ENCODE measurements around the gene NEMP1.
"Not testable (repeated sequence)": the region's sequence is repeated elsewhere in the genome, so short reads cannot be mapped to it uniquely, and the experiment has no call there.

NEMP1 gene, protein sequence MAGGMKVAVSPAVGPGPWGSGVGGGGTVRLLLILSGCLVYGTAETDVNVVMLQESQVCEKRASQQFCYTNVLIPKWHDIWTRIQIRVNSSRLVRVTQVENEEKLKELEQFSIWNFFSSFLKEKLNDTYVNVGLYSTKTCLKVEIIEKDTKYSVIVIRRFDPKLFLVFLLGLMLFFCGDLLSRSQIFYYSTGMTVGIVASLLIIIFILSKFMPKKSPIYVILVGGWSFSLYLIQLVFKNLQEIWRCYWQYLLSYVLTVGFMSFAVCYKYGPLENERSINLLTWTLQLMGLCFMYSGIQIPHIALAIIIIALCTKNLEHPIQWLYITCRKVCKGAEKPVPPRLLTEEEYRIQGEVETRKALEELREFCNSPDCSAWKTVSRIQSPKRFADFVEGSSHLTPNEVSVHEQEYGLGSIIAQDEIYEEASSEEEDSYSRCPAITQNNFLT

GRCh38 chr12:57078519-57079404 is at the start of gene NEMP1:
Gene NEMP1 (minus strand): TSS chr12:57078791. CDS start chr12:57078745, 46 bp downstream.
- DNase-seq: peak; percentile 100

DNA sequence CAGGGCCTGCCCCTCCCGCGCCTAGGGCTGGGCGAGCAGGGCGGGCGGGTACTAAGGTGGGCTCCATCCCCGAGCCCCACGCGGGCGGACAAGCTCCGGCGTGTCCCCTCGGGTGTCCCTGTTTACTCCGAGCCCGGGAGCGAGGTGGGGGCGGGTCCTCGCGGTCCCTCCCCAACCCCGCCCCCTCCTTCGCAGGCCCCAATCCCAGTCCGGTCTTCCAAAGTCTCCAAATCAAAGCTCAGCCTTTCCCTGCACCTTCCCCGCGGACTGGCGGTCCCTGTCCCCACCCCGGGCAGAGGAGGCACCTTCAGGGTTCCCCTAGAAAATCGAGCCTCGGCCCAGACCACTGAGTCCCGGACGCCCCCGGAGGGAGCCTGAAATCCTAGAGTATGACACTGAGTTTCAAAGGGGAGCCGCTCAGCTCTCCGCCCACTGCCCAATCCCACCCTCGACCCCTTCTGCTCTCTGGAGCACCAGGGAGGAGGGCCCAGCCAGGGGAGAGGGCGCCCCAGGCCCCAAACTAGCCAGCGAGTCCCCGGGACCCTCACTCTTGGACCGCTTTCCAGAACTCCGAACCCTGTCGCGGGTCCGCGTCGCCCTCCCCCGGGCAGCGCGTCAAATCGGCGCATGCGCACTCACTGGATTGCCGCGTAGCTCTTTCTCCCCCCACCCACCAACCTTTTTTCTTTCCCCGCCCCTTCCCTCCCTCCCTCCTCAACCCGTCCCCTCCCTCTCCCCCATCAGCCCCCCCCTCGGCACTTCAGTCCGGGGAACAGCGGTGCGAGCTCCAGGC is 49.3 kb upstream of the NEMP1 start, which contains the start of gene LRP1:
TSS of gene LRP1 (plus strand) at position 758 of the 793 bp plus-strand sequence. CDS start 482 bp downstream, outside the sequence.
- DNase-seq: peak; percentile 81

DNA sequence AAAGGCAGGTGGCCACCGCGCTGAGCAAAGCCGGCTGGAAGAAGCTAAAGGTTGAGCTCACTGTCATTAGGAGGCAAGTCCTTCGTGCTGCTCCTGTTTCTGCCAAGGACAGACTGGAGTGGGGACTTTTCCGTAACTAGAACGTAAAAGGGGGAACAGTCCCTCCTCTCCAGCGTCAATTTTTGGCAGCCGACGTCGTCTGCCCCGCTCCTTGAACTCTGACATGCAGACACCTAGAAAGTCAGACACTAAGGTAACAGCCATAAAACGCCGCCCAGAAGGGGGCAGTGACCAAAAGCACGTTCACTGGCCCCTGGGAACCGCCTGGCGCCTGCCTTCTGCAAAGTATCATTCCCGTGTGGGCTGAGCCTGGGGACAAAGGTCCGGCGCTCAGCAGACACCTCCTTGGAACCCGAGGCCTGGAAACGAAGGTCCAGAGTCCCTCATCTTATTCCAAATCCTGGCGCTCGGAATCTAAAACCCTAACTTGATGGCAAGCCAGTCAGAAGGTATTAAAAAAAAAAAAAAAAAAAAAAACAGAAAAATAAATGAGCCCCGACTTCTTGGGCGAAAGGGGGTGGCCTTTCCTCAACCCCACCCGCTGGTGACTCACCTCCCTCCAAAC is 48.6 kb upstream of the NEMP1 start:
- peak; percentile 39 for DNase-seq

GRCh38 chr12:57126561-57126960 is 48.0 kb upstream of the NEMP1 start:
- DNase-seq: no peak

- no peak for DNase-seq
These were observed 47.5 kb upstream of the NEMP1 start for GRCh38 chr12:57126061-57126460.

DNA sequence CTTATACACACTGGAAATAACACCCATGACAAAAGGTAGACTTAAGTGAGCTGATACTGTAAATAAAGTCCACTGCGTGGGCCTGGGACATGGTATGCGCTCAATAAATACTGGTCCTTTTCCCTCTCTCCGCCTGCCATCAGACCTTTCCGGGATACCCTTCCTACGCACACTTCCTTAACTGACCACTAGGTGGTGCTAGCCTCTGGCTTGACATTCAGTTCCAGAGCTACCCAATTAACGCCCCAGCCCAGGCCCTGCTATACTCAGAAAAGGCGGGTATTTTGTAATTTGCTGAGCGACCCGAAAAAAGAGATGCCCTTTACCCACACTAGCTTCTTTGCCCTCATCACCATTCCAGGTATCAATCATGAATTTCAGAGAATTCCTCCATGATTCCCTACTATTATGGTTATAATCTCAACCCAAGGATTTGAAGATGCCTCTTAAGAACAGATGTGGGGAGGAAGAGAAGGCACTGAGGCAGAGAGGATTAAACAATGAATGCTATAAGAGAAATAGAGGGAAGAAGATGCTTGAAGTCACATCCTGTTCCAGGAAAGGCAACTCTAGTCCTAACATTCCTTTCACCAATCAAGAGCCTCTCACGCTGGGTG is 45.8 kb upstream of the NEMP1 start:
- DNase-seq: peak; percentile 65

DNA sequence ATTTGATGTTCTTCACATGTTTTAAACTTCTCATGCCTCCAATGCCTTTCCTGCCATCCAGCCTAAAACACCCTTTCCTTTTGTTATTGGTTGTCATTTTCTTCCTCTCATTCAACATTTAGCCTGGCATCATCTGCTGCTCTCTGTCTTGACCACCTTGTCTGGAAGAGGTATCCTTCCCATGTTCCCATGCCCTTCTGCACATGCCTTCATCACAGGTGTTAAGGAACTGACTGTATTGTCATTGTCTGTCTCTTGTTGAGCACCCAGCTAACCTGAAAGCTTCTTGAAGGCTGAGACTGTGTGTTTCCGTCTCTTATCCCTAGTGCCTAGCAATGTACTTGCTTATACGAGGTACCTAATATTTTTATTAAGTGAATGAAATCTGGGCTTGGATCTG is 45.2 kb upstream of the NEMP1 start:
- DNase-seq: no peak

- not testable (repeated sequence) for DNase-seq
These were observed 42.1 kb upstream of the NEMP1 start for GRCh38 chr12:57120718-57121117.

DNA sequence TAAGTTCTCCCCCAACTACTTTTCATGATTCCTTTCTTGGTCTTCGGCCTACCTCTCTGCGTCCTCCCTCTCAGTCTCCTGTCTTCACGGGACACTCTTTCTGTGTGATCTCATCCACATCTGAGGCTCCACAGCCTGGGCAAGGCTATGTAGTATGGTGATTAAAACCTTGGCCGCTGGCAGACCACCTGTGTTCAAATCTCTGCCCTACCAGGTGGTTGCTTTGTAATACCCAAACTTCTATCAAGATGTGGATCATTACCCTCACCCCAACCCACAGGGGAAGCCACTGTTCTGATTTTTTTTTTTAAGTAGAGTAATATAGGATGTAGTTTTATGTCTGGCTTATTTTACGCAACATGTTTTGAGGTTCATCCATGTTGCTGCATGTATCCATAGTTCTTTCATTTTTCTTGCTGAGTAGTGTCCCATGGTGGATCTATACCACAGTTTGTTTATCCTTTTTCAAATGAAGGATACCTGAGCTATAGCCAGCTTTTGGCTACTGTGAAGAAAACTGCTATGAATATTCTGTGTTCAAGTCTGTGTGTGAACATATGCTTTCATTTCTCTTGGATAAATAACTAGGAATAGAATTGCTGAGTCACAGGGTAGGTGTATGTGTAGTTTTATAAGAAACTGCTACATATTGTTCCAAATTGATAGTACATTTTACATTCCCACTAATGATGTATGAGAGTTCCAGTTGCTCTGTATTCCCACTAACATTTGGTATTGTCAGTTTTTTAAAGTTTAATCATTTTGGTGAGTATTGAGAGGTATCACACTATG is 40.9 kb upstream of the NEMP1 start:
- no peak for DNase-seq

DNA sequence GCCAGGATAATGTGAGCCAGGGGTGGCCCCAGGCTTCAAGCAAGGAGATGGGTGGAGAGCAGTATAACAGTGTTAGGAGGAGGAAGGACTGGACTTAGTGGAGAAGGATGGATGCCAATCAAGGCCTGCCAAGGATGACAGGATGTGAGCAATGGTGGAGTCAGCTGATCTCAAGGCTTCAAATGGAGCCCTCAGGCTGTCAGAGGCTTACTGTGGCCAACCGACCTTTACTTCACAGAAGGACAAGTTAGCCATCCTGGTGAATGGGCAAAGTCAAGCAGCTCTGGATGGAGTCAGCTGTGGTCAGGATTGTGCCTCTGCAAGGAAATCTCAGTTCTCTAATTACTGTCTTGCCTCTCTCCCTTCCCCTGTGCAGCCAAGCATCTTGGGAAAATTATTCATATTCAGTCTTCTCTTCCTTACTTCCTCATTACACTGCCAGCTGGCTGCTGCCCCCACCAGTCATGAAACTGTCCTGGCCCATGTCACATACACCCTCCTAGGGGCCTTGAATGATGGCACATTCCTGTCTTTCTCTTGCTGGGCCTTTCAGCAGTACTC is 40.2 kb upstream of the NEMP1 start:
- DNase-seq: peak; percentile 58

DNA sequence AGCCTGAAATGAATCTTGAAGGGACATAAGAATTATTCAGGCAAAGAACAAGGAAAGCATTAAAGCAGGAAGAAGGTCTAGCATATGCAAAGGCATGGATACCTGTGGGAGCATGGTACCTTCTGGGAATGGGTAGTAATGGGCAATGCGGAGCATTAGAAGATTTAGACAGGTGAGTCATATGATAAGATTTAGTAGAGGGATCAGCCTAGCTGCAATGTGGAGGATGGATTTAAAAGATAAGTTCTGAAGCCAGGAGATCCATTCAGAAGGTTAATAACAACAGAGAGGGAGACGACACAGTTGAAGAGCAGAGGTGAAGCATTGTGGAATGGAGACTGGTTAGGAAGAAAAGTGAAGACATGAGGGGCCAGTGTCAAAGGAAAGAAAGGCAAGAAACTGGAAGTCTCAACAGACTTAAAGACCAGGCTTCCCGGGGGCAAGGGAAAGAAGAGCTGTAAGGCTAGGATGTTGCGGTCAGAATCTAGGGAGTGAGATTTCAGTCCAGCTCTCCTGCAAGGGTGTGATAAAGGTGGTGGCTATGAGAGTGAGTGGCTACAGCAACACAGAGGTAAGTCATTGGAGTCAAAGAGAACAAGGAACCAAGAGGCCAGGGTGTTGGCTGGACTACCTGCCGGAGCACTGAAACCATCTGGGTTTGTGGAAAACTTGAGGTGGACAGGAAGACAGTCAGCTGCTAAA is 38.1 kb upstream of the NEMP1 start:
- DNase-seq: no peak

DNA sequence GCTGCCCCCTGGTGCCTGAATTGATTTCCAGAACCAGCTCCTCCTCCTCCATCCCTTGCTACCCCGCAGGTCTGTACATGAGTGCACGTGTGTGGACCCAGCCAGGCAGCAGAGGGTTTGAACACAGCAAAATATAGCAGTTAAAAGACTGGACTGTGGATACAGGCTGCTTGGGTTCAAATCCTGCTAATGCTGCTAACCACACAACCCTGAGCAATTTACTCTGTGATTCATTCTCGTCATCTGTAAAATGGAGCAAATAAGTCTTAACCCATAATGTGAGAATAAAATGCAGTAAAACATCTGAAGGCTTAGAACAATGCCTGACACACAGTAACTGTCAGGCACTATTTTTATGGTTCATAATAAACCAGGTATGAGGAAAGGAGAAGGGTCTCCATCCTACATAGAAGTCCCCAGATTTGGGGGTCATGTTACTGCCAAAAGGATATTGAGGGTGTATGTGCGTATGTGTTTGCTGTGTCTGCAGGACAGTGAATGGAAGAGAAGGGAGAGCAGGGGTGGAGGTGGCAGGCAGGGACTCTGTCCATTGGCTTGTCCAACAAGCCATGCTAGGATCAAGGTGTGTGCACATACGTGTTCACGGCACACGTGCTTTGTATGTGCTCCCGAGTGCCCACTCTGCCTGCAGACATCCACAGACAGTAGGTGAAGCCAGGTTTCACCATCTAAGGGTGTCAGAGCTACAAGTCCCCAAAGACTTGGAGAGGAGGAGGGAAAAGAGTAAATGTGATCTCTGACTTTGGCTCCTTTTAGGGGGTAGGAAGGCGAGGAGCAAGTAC is 34.1 kb upstream of the NEMP1 start:
- no peak for DNase-seq

DNA sequence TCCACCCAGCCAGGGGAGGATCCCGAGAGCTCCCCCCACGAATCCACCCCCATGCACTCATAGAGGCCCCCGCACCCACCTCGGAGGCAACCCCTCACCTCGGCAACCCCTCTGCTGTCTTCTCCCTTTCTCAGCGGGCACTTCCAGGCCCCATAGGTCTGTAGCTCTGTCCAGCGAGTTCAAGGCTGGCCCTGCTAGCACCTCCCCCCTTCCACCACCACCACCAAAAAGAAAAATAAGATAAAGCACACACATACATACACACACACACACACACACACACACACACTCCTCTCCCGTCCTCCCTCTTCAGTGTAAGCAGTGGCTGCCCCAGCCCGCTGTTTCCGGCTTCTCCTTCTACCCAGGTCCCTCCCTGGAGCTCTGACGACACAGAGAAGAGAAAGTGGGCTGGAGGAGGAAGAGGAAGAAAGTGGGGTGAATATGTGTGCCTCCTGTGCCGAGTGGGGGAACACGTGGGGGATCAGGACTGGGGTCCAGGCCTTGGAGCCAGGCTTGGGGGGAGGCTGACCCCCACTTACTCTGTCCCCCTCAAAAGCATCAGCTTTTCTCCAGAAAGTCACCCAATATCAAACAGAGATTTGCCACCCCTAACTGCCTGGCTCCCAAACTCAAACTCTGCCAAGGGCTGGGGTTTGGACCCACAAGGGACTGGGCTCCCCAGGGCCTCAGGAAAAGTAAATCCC is 32.6 kb upstream of the NEMP1 start, which contains the start of gene STAT6:
TSS of gene STAT6 (minus strand) at position 332 of the 704 bp plus-strand sequence. CDS start 3,084 bp downstream, outside the sequence.
- DNase-seq: peak; percentile 82

- DNase-seq: peak; percentile 54
These were observed 31.8 kb upstream of the NEMP1 start for GRCh38 chr12:57110104-57111030.

DNA sequence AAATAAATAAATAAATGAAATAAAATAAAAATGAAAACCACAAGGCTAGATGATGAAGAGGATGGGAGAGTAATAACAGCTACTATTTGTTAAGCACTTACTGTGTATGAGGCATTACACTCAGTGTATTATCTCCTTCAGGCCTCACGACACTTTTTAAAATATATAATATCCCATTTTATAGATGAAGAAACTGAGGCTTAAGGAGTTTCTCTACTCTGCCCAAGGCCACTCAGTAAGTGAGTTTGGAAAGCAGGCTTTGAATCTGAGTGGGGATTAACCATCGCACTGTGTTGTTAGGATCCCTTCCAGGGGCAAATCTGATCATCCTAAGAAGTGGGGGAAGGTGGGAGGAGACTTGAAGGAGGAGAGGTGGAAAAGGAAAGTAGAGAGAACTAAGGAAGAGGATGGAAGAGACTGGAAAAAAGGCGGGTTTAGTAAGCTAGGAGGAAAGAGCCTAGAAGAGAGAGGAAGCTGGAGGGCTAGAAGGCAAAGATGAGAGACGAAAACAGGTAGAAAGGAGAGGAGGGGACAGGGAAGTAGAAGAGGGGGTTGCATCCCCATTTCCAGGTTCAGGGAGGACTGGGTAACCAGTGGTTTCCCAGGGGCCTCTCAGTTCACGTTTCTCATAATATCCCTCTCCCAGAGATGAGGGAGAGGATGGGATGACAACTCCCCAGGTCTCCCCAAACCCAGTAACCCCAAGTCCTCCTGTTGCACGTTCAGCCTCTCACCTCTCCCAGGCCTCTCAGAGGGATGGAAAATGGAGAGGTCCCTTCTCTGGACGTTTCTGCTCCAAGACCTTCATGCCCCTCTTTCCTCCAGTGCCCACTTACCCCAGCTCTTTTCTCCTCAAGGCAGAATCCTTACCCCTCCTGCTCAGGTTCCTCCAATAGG is 30.9 kb upstream of the NEMP1 start:
- no peak for DNase-seq

Measured in HCEC 1CT (cell line).